Astrocyte (in vitro differentiated cells and primary cell): ENCODE data around the gene GRIN2A. TPM values are rescaled to one million over a fixed set of nuclear protein-coding genes. Genes with fewer than 3 reads are reported as not detected.
A peak's percentile ranks its signal among the peaks of the same experiment; 100 is the strongest.

ENCODE experiments used
- DNase-seq: peaks from one replicate; pipeline ENCODE4 v3.0.0-alpha.2; 2010; ENCODE audit warnings: low read depth
- FAIRE-seq: peaks from 2 replicates; lab custom pipeline; 2011; peaks lifted over from hg19 to GRCh38; lab: Jason Lieb, UNC
- H2AFZ ChIP-seq: 2 replicates; pipeline ENCODE4 v1.6.0; 2012; ENCODE audit warnings: low read depth, low read length, inconsistent platforms
- H3K27ac ChIP-seq: 2 replicates; pipeline ENCODE4 v1.5.1; 2011; ENCODE audit warnings: low read depth, low read length, inconsistent platforms
- H3K27me3 ChIP-seq: 2 replicates; pipeline ENCODE4 v1.6.0; 2011; ENCODE audit warnings: low read length, inconsistent platforms; ENCODE audit not compliant: insufficient read depth
- H3K36me3 ChIP-seq: 2 replicates; pipeline ENCODE4 v1.5.1; 2011; ENCODE audit warnings: low read length, inconsistent platforms; ENCODE audit not compliant: insufficient read depth
- H3K4me1 ChIP-seq: 2 replicates; pipeline ENCODE4 v1.5.1; 2011; ENCODE audit warnings: low read length, inconsistent platforms; ENCODE audit not compliant: insufficient read depth
- H3K4me2 ChIP-seq: 2 replicates; pipeline ENCODE4 v1.6.0; 2012; ENCODE audit warnings: low read length, inconsistent platforms
- H3K4me3 ChIP-seq: 2 replicates; pipeline ENCODE4 v1.5.1; 2011; ENCODE audit warnings: low read depth, mild to moderate bottlenecking, low read length, inconsistent platforms; ENCODE audit not compliant: insufficient read depth
- H3K79me2 ChIP-seq: 2 replicates; pipeline ENCODE4 v1.6.0; 2012; ENCODE audit warnings: mild to moderate bottlenecking, low read length, inconsistent platforms; ENCODE audit not compliant: insufficient read depth
- H3K9ac ChIP-seq: 2 replicates; pipeline ENCODE4 v1.6.0; 2012; ENCODE audit warnings: mild to moderate bottlenecking, low read length, inconsistent platforms
- H3K9me3 ChIP-seq: 2 replicates; pipeline ENCODE4 v1.5.1; 2012; ENCODE audit warnings: low read depth, mild to moderate bottlenecking, low read length, inconsistent platforms; ENCODE audit not compliant: insufficient read depth
- H4K20me1 ChIP-seq: 2 replicates; pipeline ENCODE4 v1.6.0; 2012; ENCODE audit warnings: low read length, inconsistent platforms; ENCODE audit not compliant: insufficient read depth
- H3K27ac Mint-ChIP-seq: one replicate; pipeline ENCODE4 v1.8.0; 2021; ENCODE audit warnings: mild to moderate bottlenecking, mixed read lengths; ENCODE audit not compliant: unreplicated experiment
- H3K27me3 Mint-ChIP-seq: one replicate; pipeline ENCODE4 v1.8.0; 2021; ENCODE audit warnings: low read depth, mixed read lengths; ENCODE audit not compliant: unreplicated experiment
- H3K36me3 Mint-ChIP-seq: one replicate; pipeline ENCODE4 v1.8.0; 2021; ENCODE audit warnings: low read depth, mixed read lengths; ENCODE audit not compliant: unreplicated experiment
- H3K4me1 Mint-ChIP-seq: one replicate; pipeline ENCODE4 v1.8.0; 2021; ENCODE audit warnings: low read depth, mixed read lengths; ENCODE audit not compliant: unreplicated experiment
- H3K4me3 Mint-ChIP-seq: one replicate; pipeline ENCODE4 v1.8.0; 2021; ENCODE audit warnings: mild to moderate bottlenecking, moderate library complexity, mixed read lengths; ENCODE audit not compliant: unreplicated experiment
- H3K9me3 Mint-ChIP-seq: one replicate; pipeline ENCODE4 v1.8.0; 2021; ENCODE audit warnings: mild to moderate bottlenecking, mixed read lengths; ENCODE audit not compliant: unreplicated experiment
- CTCF ChIP-seq: IDR thresholded peaks from 2 replicates; pipeline ENCODE4 v1.5.1; 2011; ENCODE audit warnings: low read depth, mild to moderate bottlenecking, inconsistent platforms, low read length, moderate library complexity; ENCODE audit not compliant: insufficient read depth
- EZH2 ChIP-seq: IDR thresholded peaks from 2 replicates; pipeline ENCODE4 v1.6.1; 2012; ENCODE audit warnings: mild to moderate bottlenecking, low read length, inconsistent platforms; ENCODE audit not compliant: insufficient read depth
- total RNA-seq: library from RNA; stranded (reverse); gene quantifications from 2 replicates; pipeline ENCODE4 v1.2.1, GENCODE V29; 2021

The GRIN2A gene
- total RNA-seq, 1 donor from 2014 or later, result 0.68 TPM

- Histone ChIP-seq H3K4me2 (no peak overlapping the region), H4K20me1 (no peaks in the 10 kb centered on the region), H3K4me1 (no peaks in the 10 kb centered on the region), H3K9ac (no peak overlapping the region), H3K4me3 (no peak overlapping the region), H3K36me3 (no peaks in the 10 kb centered on the region), H2AFZ (no peak overlapping the region), H3K27ac (no peak overlapping the region), H3K27me3 (no peaks in the 10 kb centered on the region), H3K79me2 (no peaks in the 10 kb centered on the region), H3K9me3 (no peaks in the 10 kb centered on the region)
- TF ChIP-seq CTCF, result no peak
- TF ChIP-seq EZH2, result no peak
- Mint-ChIP-seq H3K9me3 (peaks cover 3% of the 10 kb centered on the region), H3K27me3 (peaks cover 8% of the 10 kb centered on the region), H3K4me3 (no peak overlapping the region), H3K4me1 (peaks cover 5% of the 10 kb centered on the region), H3K27ac (no peak overlapping the region), H3K36me3 (no peaks in the 10 kb centered on the region)
- no peak for DNase-seq
- FAIRE-seq, result no peak
Measured at GRCh38 chr16:9969580-9969979, 212.6 kb downstream of the GRIN2A start.

GRCh38 chr16:9966569-9967157 is 215.6 kb downstream of the GRIN2A start:
- no peaks in the 10 kb centered on the region for H3K36me3 Mint-ChIP-seq
- TF ChIP-seq EZH2 (no peak), CTCF (no peak)

GRCh38 chr16:9965079-9965478 is 217.1 kb downstream of the GRIN2A start:
- H4K20me1 ChIP-seq, result no peaks in the 10 kb centered on the region
- FAIRE-seq, result no peak
- Mint-ChIP-seq H3K27ac (no peak overlapping the region), H3K36me3 (no peaks in the 10 kb centered on the region), H3K27me3 (peaks cover 2% of the 10 kb centered on the region), H3K4me1 (peaks cover 3% of the 10 kb centered on the region), H3K4me3 (no peak overlapping the region), H3K9me3 (peaks cover 3% of the 10 kb centered on the region)
- H3K9ac ChIP-seq, result no peak overlapping the region
- no peaks in the 10 kb centered on the region for H3K27me3 ChIP-seq
- no peak for TF ChIP-seq CTCF
- TF ChIP-seq EZH2, result no peak
- H3K4me3 ChIP-seq, result no peak overlapping the region
- no peaks in the 10 kb centered on the region for H3K9me3 ChIP-seq
- no peaks in the 10 kb centered on the region for H3K79me2 ChIP-seq
- no peak overlapping the region for H3K4me2 ChIP-seq
- H2AFZ ChIP-seq, result no peak overlapping the region
- peak; percentile 26 for DNase-seq
- H3K36me3 ChIP-seq, result no peaks in the 10 kb centered on the region
- H3K27ac ChIP-seq, result no peak overlapping the region
- no peaks in the 10 kb centered on the region for H3K4me1 ChIP-seq

More at GRCh38 chr16:9966569-9967157, 215.6 kb downstream of the GRIN2A start:
- Mint-ChIP-seq H3K9me3 (peaks cover 3% of the 10 kb centered on the region), H3K27ac (no peak overlapping the region), H3K4me3 (no peak overlapping the region), H3K4me1 (peaks cover 6% of the 10 kb centered on the region), H3K27me3 (peaks cover 7% of the 10 kb centered on the region)
- Histone ChIP-seq H3K27ac (no peak overlapping the region), H2AFZ (no peak overlapping the region), H3K27me3 (no peaks in the 10 kb centered on the region), H3K79me2 (no peaks in the 10 kb centered on the region), H4K20me1 (no peaks in the 10 kb centered on the region), H3K9me3 (no peaks in the 10 kb centered on the region), H3K4me1 (no peaks in the 10 kb centered on the region), H3K4me3 (no peak overlapping the region), H3K36me3 (no peaks in the 10 kb centered on the region), H3K4me2 (no peak overlapping the region), H3K9ac (no peak overlapping the region)
- DNase-seq, result peak; percentile 70
- peak; percentile 34 for FAIRE-seq
